ENCODE data around the gene SP110.

The SP110 gene

DNA sequence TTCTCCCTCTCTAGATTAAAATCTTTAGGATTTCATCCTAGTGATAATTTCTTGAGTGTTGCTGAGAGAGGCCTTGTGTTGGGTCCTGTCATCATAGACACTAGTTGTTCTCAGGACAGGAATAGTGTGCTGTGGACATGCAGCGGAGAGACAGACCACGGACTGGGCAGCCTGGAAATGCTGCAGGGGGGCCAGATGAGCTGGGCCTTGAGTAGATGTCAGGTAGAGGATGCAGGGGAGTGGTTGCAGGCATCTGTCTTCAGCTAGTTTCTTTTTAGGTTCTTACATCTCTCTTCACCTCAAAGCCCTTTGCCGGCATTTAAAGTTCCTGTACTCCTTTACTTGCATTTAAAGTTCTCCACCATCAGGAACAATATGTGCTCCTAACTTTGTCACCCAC, 42.8 kb downstream of the SP110 start:
- DNase-seq (ENCODE audit: low read depth), result no peak
- no peak overlapping the region for H3K4me3 ChIP-seq (ENCODE audit: low read depth, low read length)
- in situ Hi-C loops (cut with HindIII; ENCODE audit: low sequenced_read_pairs), result no loop called here
- TF ChIP-seq, protein P1, sequence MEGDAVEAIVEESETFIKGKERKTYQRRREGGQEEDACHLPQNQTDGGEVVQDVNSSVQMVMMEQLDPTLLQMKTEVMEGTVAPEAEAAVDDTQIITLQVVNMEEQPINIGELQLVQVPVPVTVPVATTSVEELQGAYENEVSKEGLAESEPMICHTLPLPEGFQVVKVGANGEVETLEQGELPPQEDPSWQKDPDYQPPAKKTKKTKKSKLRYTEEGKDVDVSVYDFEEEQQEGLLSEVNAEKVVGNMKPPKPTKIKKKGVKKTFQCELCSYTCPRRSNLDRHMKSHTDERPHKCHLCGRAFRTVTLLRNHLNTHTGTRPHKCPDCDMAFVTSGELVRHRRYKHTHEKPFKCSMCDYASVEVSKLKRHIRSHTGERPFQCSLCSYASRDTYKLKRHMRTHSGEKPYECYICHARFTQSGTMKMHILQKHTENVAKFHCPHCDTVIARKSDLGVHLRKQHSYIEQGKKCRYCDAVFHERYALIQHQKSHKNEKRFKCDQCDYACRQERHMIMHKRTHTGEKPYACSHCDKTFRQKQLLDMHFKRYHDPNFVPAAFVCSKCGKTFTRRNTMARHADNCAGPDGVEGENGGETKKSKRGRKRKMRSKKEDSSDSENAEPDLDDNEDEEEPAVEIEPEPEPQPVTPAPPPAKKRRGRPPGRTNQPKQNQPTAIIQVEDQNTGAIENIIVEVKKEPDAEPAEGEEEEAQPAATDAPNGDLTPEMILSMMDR (IDR thresholded peaks at IDR 0.05; ENCODE audit: low read depth, low read length, missing control alignments), result no peak

DNA sequence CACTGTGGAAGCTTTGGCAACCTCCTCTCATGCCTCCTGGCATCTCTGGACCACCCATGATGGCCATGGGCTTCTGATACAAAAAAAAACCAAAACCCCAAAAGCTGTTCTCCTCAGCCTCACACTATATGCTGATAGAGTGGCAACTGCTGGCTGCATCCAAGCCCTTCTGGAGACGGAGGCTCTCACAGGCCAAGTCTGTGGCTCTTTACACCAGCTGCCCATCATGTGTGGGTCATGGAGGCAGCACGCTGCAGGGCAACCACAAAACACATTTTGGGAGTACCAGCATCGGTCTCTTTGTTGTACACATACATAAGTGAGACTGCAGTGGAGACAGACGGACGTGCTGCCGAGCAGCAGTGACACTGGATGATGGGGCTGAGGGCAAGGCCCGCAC, 45.3 kb downstream of the SP110 start:
- in situ Hi-C loops (cut with HindIII; ENCODE audit: low sequenced_read_pairs), result no loop called here
- no peak for DNase-seq (ENCODE audit: low read depth)
- TF ChIP-seq, protein P1 (IDR thresholded peaks at IDR 0.05; ENCODE audit: low read depth, low read length, missing control alignments), result no peak

DNA sequence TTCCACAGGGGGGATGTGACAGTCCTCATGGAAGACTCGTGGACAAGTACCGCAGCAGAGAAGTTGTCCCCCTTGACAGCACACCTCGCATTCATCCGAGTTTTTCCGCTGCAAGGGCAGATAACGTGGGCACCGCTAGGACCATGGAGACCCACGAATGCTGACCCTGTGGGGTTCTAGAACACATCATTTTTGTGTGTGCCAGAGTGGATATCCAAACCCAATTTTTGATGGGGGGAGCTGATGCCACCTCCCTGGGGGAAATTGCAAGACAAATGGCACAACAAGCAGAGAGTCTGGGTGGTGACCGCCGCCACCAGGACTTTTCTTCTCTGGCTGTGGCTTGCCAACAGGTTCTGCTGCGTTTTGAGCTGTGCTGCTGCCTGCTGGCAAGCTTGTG, 46.9 kb downstream of the SP110 start:
- TF ChIP-seq, protein P1 (IDR thresholded peaks at IDR 0.05; ENCODE audit: low read depth, low read length, missing control alignments), result no peak
- DNase-seq (ENCODE audit: low read depth), result no peak
- in situ Hi-C loops (cut with HindIII; ENCODE audit: low sequenced_read_pairs), result no loop called here
- H3K4me3 ChIP-seq (ENCODE audit: low read depth, low read length), result no peak overlapping the region

More for the DNA sequence above, 45.3 kb downstream of the SP110 start:
- H3K4me3 ChIP-seq (ENCODE audit: low read depth, low read length), result no peak overlapping the region

DNA sequence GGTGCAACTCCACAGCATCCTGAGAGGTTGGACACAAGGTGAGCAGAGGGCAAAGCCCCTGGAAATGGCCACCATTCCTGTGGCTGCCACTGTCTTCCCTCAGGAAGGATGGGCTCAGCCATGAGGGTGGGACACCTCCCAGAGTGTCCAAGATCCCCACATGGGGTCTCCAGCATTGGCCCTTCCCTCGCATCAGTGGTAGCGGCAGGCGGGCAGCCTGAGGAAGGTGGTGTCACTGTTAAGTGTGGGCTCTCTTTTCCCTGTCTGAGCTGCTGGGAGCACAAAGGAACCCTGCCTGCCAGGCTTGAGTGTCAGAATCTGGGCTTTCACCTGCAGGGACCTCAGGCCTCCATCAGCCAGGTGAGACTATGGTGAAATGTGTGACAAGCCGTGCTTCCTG, 47.6 kb downstream of the SP110 start:
- in situ Hi-C loops (cut with HindIII; ENCODE audit: low sequenced_read_pairs), result no loop called here
- no peak for DNase-seq (ENCODE audit: low read depth)
- TF ChIP-seq, protein P1 (IDR thresholded peaks at IDR 0.05; ENCODE audit: low read depth, low read length, missing control alignments), result no peak
- no peak overlapping the region for H3K4me3 ChIP-seq (ENCODE audit: low read depth, low read length)

DNA sequence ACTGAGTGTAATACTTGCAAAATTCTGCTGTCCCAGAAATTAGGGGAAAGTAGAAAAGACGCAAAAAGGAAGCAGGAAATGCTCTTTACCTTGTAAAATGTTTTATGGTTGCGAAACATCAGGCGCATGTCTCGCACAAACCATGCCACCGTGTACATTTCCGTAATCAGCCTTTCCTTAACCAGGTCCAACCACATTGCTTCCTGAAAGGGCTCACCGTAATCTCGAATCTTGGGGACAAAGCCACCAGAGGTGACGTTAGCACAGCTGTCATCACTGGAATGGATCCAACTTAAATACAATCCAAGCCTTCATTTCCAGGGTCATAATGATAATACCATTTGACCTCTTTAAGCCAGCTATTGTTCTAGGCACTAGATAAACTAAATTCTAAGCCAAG, 49.3 kb downstream of the SP110 start:
- no peak overlapping the region for H3K4me3 ChIP-seq (ENCODE audit: low read depth, low read length)
- DNase-seq (ENCODE audit: low read depth), result no peak
- TF ChIP-seq, protein P1 (IDR thresholded peaks at IDR 0.05; ENCODE audit: low read depth, low read length, missing control alignments), result no peak
- in situ Hi-C loops (cut with HindIII; ENCODE audit: low sequenced_read_pairs), result no loop called here

DNA sequence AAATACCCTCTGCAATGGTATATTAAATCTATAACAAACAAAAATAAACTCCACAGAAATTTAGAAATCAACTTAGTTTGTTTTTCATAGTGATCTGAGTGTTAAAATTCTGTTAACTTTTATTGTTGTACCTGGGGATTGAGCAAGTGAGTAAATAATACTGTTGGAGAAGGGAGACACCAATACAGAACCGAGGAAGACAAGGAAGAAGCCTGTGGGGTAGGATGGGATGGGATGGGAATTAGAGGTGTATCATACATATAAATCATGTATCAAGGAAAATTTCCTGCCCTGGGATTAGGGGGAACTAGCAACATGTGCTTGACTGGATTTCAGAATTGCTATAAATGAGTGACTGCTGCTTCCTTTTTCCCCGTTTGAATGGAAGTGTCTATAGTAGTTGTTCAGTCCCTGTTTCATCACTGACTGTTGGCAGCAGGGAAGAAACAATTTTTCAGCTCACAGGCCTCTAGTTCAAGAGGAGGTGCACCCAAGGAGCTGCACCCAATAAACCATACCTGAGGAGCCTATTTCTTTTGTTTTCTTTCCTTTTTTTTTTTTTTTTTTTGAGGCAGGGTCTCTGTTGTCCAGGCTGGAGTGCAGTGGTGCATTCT, 53.1 kb downstream of the SP110 start:
- H3K4me3 ChIP-seq (ENCODE audit: low read depth, low read length), result no peak overlapping the region
- DNase-seq (ENCODE audit: low read depth), result no peak
- TF ChIP-seq, protein P1 (IDR thresholded peaks at IDR 0.05; ENCODE audit: low read depth, low read length, missing control alignments), result no peak
- in situ Hi-C loops (cut with HindIII; ENCODE audit: low sequenced_read_pairs), result no loop called here

Measured in astrocyte of the cerebellum (primary cell).